ENCODE data around the gene THSD1.

The THSD1 gene

DNA sequence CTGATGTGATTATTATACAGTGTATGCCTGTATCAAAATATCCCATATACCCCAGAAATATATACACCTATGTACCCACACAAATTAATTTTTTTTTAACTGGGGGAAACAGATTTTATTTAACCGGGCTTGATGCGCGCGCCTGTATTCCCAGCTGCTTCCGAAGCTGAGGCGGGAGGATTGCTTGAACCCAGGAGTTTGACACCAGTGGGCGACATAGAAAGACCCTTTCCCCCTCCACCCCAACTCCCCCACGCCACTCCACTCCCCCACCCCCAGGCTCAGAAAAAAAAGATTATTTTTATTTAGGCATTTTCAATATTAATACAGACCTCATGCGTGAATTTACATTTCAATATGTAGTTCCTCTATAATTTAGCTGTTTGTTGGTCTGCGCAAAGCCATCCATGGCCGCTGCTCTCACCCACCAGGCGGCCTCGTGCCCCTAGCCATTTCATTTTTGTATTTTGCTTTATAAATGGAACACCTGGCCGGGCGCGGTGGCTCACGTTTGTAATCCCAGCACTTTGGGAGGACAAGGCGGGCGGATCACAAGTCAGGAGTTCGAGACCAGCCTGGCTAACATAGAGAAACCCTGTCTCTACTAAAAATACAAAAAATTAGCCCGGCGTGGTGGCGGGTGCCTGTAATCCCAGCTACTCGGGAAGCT, 45.3 kb upstream of the THSD1 start:
- peaks cover 4% of the 10 kb centered on the region for H3K27me3 Mint-ChIP-seq (ENCODE audit: low read depth)
- H3K9me3 Mint-ChIP-seq = no peaks in the 10 kb centered on the region
- TF ChIP-seq, protein P1, sequence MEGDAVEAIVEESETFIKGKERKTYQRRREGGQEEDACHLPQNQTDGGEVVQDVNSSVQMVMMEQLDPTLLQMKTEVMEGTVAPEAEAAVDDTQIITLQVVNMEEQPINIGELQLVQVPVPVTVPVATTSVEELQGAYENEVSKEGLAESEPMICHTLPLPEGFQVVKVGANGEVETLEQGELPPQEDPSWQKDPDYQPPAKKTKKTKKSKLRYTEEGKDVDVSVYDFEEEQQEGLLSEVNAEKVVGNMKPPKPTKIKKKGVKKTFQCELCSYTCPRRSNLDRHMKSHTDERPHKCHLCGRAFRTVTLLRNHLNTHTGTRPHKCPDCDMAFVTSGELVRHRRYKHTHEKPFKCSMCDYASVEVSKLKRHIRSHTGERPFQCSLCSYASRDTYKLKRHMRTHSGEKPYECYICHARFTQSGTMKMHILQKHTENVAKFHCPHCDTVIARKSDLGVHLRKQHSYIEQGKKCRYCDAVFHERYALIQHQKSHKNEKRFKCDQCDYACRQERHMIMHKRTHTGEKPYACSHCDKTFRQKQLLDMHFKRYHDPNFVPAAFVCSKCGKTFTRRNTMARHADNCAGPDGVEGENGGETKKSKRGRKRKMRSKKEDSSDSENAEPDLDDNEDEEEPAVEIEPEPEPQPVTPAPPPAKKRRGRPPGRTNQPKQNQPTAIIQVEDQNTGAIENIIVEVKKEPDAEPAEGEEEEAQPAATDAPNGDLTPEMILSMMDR (IDR thresholded peaks at IDR 0.05; ENCODE audit: unreplicated experiment in 3 of 3) = no peak
- peaks cover 40% of the 10 kb centered on the region for H3K4me1 Mint-ChIP-seq
- H3K36me3 Mint-ChIP-seq (ENCODE audit: low read depth) = peaks cover 4% of the 10 kb centered on the region
- H3K27ac Mint-ChIP-seq = peak overlapping the region; percentile 80 to 92 (median 92)
- peak overlapping the region; percentile 82 to 90 (median 87) for H3K4me3 Mint-ChIP-seq

DNA sequence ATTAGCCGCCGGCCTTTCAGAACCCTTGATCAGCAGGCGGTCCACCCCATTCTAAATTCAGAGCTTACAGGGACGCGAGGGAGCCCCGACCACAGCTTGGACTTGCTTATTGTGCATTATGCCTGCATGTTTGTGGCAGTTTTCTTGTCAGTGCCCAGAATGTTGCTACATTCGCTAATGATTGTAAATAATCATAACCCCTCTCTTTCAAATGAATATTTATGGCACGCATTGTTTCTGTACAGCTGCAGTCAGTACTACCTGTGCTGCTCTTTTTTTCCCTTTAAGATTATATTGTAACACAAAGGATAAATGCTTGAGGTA, 44.8 kb upstream of the THSD1 start:
- Mint-ChIP-seq H3K36me3 (ENCODE audit: low read depth) (no peaks in the 10 kb centered on the region), H3K27me3 (ENCODE audit: low read depth) (peaks cover 4% of the 10 kb centered on the region), H3K4me1 (peaks cover 35% of the 10 kb centered on the region), H3K27ac (peak overlapping the region; percentile 80 to 92 (median 92)), H3K4me3 (peak overlapping the region; percentile 82 to 90 (median 87)), H3K9me3 (no peaks in the 10 kb centered on the region)
- TF ChIP-seq, protein P1 (IDR thresholded peaks at IDR 0.05; ENCODE audit: unreplicated experiment in 3 of 3) = peak; percentile 19 to 67 (median 33)

DNA sequence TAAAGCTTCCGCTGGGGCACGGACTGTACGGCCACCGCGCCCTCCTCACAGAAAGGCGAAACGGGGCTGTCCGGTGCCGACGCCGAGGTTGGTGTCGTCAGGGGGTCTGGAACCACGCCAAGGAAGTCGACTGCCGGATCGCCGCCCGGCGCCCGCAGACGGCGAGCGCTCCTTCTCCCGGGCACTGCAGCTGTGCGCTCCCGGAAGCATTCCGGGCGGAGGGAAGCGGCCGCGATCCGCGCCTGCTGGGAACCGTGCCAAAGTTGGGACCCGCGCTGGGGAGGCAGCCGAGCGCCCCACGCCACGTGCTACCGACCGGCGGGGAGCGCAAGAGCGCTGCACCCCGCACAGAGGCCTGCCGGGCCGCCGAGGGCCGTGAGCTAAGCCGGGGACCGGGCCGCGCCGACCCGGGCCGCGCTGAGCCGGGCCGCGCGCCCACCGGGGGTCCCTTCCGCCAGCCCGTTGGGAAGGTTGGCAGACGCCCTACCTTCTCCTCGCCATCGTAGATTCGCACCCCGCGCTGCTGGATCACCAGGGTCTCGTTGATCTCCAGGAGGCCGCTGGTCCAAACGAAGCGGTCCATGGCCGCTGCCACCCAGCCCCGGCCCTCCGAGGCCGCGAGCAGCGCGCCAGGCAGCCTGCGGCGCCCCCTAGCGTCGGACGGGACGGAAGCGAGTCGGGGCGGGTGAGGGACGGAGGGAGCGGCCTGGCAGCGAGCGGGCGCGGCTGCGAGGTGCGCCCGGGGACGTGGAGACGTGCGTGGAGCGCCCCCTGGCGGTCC, 44.2 kb upstream of the THSD1 start, which contains the start of gene VPS36:
TSS of gene VPS36 (minus strand) at position 623 of the 781 bp plus-strand sequence. CDS start at position 583, 40 bp downstream.
- Mint-ChIP-seq H3K27me3 (ENCODE audit: low read depth) (peaks cover 4% of the 10 kb centered on the region), H3K4me1 (peaks cover 34% of the 10 kb centered on the region), H3K27ac (peak within 1 kb of the TSS; percentile 80 to 92 (median 92)), H3K36me3 (ENCODE audit: low read depth) (no peaks in the 10 kb centered on the region), H3K4me3 (peak within 1 kb of the TSS; percentile 90 to 94 (median 91)), H3K9me3 (no peaks in the 10 kb centered on the region)
- TF ChIP-seq, protein P1 (IDR thresholded peaks at IDR 0.05; ENCODE audit: unreplicated experiment in 3 of 3) = peak; percentile 100

DNA sequence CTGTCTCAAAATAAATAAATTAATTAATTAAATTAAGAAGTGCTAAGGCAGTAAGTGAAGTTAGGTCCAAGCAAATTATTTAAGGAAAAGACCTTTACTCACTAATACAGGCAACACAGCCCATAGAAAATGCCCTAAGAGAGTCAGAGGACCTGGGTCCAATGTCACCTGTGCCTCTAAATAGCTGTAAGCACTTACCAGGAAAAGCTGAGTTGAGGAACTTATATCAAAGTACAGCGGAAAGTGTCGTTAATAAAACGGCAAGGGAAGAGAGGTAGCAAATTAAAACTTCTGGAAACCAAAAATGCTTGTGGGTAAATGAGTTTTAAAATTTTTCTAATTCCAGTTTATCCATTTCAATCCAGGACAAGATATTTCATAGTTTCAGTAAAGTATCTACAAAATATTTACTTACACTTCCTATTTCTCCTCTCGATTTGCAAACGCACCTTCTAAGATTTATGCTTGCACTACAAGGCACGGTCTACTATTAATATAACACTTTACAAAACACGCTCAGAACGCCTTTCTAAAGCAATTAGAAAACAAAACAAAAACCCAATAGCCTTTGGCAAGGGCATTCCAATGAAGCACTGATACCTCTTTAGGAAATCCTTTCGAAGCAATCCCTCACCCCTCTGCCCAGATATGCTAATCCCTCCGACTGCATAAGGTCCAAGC, 43.5 kb upstream of the THSD1 start:
- Mint-ChIP-seq H3K27ac (peak overlapping the region; percentile 41 to 91 (median 85)), H3K27me3 (ENCODE audit: low read depth) (peaks cover 4% of the 10 kb centered on the region), H3K36me3 (ENCODE audit: low read depth) (no peaks in the 10 kb centered on the region), H3K9me3 (no peaks in the 10 kb centered on the region), H3K4me1 (peaks cover 27% of the 10 kb centered on the region), H3K4me3 (peak overlapping the region; percentile 90 to 94 (median 91))
- TF ChIP-seq, protein P1 (IDR thresholded peaks at IDR 0.05; ENCODE audit: unreplicated experiment in 3 of 3) = no peak

DNA sequence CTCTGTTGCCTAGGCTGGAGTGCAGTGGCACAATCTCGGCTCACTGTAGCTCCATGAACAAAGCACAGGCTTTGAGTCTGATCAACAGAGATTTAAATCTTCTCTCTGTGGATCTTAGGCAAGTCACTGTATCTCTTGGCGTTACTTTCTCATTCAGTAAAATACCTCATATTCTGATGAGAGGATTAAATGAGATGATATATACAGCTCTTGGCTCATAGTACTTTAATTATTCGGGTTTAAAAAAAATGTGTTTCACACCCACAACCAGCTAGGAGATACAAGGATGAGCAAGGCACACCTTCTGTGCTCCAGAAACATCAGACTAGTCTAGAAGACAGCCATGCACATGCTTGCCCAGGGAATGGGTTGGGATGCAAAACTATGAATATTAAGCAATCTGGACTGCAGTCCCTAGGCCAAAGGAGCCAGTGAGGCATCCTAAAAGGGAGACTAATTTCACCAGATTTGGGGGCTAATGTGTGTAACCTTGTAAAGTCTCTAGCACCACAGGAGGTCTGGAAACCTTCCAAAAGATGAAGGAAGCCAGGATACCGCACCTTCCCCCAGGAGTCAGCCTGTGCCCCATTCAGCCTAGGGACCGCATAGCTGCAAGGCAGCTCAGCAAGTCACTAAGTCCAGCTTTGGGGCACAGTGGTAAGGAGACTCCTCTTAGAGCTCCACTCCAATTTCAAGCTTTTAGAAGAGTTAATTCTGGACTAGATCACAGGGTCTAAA, 42.0 kb upstream of the THSD1 start:
- H3K4me1 Mint-ChIP-seq = peaks cover 19% of the 10 kb centered on the region
- TF ChIP-seq, protein P1 (IDR thresholded peaks at IDR 0.05; ENCODE audit: unreplicated experiment in 3 of 3) = no peak

More for the DNA sequence above, 42.0 kb upstream of the THSD1 start:
- H3K36me3 Mint-ChIP-seq (ENCODE audit: low read depth) = peaks cover 6% of the 10 kb centered on the region
- H3K27ac Mint-ChIP-seq = no peak overlapping the region
- peaks cover 2% of the 10 kb centered on the region for H3K27me3 Mint-ChIP-seq (ENCODE audit: low read depth)
- H3K9me3 Mint-ChIP-seq = no peaks in the 10 kb centered on the region
- H3K4me3 Mint-ChIP-seq = peak overlapping the region in 2 of 3 experiments; percentile 36 to 88
